Coronary artery (tissue), 2 donors: ENCODE data around the gene CCM2.

Source experiments
- DNase-seq: peaks from one replicate; pipeline ENCODE4 v3.0.0-alpha.2; 2017; ENCODE audit warnings: low spot score
- H3K27ac ChIP-seq, 2 donors: fragments of 200-600 bp; sonication (generic); one replicate each; pipeline ENCODE4 v1.5.1; 2016 to 2019
- H3K4me3 ChIP-seq: fragments of 200-600 bp; sonication (generic); 2 replicates; pipeline ENCODE4 v1.5.1; 2016; ENCODE audit warnings: mild to moderate bottlenecking, moderate library complexity
- TF ChIP-seq, protein P1 (sequence below): fragments of 200-600 bp; sonication (generic); IDR thresholded peaks from one replicate; pipeline ENCODE4 v1.5.1; 2019; ENCODE audit warnings: antibody characterized with exemption

The CCM2 gene

DNA sequence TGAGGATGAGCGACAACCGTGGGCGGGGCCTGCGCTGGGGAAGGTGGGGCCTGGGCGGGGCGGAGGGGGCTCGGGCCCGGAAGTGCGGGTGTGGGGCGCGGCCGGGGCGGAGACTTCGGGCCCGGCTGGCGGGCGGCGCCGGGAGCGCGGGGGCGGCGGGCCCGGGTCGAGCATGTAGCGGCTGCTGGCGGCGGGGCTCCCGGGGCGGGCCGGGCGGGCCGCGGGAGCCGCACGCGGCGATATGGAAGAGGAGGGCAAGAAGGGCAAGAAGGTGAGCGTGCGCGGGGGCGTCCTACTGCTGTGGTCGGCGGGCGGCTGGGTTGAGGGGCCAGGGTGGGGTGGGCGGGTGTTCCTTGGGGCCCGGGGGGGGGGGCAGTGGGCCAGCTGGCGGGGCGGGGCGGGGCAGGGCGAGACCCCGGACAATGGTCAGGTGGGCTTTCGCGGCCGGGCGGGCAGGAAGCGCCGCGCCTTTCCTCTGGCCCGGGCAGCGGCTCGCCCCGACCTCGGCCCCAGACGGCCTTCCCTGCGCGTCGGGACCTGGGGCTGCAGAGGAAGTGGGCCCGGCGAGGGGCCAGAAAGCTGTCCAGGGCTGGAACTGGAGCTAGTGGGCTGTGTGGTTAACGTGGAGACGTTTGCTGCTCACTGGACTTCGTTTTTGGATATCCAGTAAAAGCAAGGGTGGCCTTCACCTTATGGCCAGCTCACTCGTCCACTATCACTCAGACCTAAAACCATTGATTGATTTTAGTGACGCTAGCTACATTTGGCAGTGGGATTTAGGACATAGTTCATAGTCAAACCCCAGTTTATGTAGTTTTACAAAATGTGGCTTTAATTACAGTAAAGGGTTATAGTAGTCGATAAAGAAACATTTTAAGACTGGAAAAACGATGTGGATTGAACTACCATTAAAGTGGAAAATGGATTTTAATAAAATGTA, at the start of gene CCM2:
Gene CCM2 (plus strand): TSS at position 109 of the 940 bp plus-strand sequence. CDS start 133 bp downstream, at position 242.
- Histone ChIP-seq H3K27ac (peak within 1 kb of the TSS; percentile 81 to 99), H3K4me3 (peak within 1 kb of the TSS; percentile 96)
- TF ChIP-seq, protein P1, sequence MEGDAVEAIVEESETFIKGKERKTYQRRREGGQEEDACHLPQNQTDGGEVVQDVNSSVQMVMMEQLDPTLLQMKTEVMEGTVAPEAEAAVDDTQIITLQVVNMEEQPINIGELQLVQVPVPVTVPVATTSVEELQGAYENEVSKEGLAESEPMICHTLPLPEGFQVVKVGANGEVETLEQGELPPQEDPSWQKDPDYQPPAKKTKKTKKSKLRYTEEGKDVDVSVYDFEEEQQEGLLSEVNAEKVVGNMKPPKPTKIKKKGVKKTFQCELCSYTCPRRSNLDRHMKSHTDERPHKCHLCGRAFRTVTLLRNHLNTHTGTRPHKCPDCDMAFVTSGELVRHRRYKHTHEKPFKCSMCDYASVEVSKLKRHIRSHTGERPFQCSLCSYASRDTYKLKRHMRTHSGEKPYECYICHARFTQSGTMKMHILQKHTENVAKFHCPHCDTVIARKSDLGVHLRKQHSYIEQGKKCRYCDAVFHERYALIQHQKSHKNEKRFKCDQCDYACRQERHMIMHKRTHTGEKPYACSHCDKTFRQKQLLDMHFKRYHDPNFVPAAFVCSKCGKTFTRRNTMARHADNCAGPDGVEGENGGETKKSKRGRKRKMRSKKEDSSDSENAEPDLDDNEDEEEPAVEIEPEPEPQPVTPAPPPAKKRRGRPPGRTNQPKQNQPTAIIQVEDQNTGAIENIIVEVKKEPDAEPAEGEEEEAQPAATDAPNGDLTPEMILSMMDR, result no peak
- DNase-seq, result no peak

DNA sequence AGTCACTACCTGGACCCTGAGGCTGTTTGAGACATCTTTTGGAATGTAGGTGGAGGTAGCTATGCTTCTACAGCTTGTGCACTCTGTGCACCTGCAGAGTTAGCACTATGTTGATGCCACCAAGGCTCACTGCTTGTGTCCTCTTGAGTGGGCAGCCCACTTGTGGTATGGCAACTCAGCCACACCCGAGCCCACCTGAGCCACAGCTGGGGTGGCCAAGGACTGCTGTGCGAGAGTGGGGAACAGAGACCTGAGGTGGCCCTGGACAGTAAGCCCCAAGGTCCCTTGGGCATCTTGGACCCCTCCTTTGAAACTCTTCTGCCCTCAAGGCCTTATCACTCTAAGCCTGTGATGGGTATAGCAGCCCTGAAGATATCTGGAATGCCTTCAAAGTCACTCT, 46.8 kb upstream of the CCM2 start:
- no peak overlapping the region for H3K27ac ChIP-seq
- TF ChIP-seq, protein P1, result no peak
- DNase-seq, result no peak
- no peak overlapping the region for H3K4me3 ChIP-seq

DNA sequence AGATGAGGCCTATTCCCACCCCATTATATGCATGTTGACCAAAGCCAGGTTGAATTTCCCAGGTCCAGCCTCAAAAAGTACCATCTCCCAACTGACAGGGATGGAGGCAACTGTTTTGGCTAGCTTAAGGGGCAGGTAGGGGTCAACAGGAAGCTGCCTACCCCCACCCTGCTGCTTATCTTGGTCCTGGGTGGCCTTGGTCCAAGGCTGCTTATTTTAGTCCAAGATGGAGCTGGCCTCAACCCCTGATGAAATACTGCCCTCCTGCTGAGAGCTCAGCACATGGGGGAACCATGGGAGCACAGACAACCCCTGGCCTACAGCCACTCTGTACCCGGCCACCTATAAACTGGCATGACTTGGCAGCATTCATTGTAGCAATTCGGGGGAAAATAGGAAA, 44.3 kb upstream of the CCM2 start:
- peak; percentile 45 for DNase-seq
- no peak overlapping the region for H3K27ac ChIP-seq
- TF ChIP-seq, protein P1, result no peak
- H3K4me3 ChIP-seq, result no peak overlapping the region

DNA sequence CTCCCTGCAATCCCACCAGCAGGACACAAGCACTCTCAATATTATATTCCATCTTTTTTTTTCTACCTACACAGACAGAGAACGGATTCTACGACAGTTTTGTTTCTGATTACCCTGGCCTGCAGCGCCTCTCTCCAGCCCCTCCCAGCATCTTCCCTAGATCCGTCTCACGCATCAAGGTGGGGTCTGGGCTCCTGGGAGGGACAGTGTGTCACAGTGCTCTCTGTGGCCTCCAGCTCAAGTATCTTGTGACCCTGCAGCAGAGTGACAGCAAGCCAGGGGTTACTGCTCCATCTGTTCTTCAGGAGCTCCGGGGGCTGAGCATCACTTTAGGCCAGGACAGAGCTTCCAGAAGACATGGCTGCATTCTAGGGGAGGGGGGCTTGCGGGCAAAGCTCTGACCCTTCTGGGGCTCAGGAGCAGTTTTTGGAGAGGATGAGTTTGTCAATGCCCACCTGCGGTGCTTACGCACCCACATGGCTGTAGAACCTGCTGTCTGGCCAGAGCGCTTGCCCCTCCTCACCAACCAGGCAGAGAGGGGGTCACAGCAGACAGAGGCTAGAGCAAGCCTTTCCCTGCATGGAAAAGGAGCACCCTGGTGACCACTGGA, 43.7 kb upstream of the CCM2 start:
- no peak overlapping the region for H3K4me3 ChIP-seq
- no peak for DNase-seq
- TF ChIP-seq, protein P1, result no peak
- no peak overlapping the region for H3K27ac ChIP-seq

DNA sequence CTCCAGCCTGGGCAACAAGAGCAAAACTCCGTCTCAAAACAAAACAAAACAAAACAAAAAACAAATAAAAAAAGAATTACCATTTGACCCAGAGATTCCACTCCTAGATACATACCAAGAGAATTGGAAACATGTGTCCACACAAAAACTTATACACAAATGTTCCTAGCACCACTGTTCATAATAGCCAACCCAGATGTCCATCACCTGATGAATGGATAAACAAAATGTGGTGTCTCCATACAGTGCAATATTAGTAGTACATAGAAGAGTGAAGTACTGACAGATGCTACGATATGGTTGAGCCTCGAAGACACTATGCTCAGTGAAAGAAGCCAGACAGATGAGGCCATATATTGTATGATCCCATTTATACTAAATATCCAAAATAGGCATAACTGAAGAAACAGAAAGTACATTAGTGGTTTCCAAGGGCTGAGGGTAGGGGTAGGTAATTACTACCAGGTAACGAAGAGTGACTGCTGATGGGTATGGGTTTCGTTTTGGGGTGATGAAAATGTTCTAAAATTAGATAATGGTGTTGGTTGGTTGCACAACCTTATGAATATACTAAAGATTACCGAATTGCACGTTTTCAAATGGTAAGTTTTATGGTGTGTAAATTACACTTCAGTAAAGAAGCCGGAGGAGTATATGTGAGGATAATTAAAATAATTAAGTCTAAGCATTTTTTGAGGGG, 41.2 kb upstream of the CCM2 start:
- TF ChIP-seq, protein P1, result no peak
- no peak for DNase-seq
- H3K27ac ChIP-seq, result no peak overlapping the region
- no peak overlapping the region for H3K4me3 ChIP-seq

DNA sequence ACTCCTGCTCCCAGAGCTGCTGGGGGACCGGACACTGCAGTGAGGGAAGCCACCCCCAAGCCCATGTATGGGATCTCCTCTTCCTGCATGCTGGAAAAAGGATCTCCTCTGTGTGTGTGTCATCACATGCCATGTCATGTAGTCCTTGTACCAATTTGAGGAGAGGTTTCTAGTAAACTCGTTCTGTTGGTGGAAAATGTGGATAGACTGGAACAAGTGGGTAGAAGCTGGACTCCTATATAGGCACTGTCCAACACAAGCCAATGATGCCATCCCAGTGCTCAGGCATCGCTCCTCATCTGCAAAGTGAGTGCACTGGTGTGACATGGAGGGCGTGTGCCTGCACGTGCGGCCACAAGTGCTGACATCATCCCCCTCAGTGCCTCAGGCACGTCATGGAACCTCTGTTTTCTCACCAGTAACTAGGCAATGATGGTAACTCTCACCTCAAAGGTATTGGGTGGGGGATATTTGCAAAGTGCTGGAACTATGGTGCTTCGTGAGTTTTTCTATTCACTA, 40.5 kb upstream of the CCM2 start:
- H3K4me3 ChIP-seq, result no peak overlapping the region
- no peak overlapping the region for H3K27ac ChIP-seq

More for the DNA sequence above, 40.5 kb upstream of the CCM2 start:
- TF ChIP-seq, protein P1, result no peak
- DNase-seq, result peak; percentile 24
